ENCODE results near the gene UPF2. TPM values are rescaled to one million over a fixed set of nuclear protein-coding genes. Genes with fewer than 3 reads are reported as not detected.

Gene UPF2
- total RNA-seq, 2 donors from 2014 or later: 10.6 to 26.0 TPM

DNA sequence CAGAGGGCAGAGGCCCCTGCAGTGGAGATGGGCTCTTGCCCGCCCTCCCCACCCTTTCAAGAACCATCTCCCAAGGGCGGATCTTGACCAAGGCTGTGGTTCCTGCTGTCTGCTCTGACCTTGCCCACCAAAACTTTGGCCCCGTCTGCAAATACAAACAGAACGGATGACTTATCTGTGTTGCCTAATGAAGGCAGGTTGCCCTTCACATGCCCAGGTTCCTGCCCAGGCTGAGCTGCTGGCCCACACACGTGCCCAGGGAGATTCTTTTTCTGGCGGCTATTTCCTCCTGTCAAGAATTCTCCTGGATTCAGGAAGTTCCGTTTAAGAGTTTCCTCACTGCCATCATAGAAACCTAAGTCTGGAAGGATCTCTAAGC lies 141.2 kb downstream of the UPF2 start:
- no peaks in the 10 kb centered on the region for H3K27me3 ChIP-seq (replicated peaks; ENCODE audit: insufficient read depth)
- no peaks in the 10 kb centered on the region for H3K36me3 ChIP-seq
- DNase-seq (ENCODE audit: low spot score): no peak

DNA sequence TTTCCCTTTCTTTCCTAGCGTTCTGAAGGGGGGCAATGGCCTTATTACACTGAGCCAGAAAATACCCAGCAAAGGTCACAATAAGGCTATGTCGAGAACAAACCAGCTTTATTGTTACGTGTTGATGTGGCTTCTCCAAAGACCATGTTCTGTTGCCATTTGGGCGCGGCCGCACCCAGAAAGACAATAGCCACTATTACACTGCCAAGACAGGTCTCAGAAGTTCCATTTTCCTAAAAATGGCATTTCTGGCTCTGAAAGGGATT lies 141.6 kb downstream of the UPF2 start:
- no peak for ATAC-seq (ENCODE audit: insufficient number of reproducible peaks, low FRiP score, low read depth)

More for the DNA sequence above, 141.2 kb downstream of the UPF2 start:
- Histone ChIP-seq H3K4me3 (no peak overlapping the region), H3K9me3 (no peaks in the 10 kb centered on the region), H3K4me1 (ENCODE audit: control insufficient read depth in 1 of 2, low read depth in 2 of 2) (no peaks in the 10 kb centered on the region), H3K27ac (no peak overlapping the region)
- TF ChIP-seq, protein P1, sequence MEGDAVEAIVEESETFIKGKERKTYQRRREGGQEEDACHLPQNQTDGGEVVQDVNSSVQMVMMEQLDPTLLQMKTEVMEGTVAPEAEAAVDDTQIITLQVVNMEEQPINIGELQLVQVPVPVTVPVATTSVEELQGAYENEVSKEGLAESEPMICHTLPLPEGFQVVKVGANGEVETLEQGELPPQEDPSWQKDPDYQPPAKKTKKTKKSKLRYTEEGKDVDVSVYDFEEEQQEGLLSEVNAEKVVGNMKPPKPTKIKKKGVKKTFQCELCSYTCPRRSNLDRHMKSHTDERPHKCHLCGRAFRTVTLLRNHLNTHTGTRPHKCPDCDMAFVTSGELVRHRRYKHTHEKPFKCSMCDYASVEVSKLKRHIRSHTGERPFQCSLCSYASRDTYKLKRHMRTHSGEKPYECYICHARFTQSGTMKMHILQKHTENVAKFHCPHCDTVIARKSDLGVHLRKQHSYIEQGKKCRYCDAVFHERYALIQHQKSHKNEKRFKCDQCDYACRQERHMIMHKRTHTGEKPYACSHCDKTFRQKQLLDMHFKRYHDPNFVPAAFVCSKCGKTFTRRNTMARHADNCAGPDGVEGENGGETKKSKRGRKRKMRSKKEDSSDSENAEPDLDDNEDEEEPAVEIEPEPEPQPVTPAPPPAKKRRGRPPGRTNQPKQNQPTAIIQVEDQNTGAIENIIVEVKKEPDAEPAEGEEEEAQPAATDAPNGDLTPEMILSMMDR (IDR thresholded peaks at IDR 0.05): no peak
- ATAC-seq (ENCODE audit: insufficient number of reproducible peaks, low FRiP score, low read depth): no peak

DNA sequence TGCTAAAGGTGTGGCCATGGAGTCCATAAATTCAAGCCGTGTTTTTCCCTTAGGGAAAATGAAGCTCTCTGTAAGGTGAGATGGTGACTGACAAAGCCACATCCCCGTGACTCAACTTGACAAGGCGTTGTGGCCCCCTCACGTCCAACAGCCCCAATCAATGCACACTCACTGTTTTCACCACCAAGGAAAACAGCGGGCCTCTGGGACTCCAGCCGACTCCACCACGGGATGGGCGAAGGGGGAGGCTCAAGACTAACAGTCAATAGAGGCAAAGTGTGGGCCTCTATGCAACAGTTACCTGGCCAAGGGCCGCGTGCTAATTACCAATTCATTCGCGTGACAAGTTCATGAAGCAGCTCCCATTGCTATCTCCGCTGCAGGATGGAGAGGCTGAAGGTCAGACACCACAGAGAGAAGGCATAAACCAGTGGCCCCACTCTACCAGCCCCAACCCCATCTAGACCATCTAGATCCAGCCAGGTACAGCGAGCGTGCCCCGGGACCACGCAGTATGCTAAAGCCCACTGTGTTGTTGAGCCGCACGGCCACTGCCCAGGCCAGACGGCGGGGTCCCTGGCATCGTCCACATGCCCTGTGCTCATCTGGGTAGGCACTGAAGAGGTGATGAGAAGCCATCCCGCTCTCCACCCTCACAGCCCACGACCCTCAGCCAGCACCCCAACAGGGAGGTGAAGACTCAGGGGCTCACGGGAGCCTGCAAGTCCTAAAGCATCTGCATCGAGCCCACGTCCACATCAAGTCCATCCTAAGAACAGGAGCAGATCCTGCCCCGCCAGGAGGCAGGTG lies 143.3 kb downstream of the UPF2 start:
- no peak for ATAC-seq (ENCODE audit: insufficient number of reproducible peaks, low FRiP score, low read depth)
- no peak overlapping the region for H3K27ac ChIP-seq
- no peak for DNase-seq (ENCODE audit: low spot score)

More for the DNA sequence above, 141.6 kb downstream of the UPF2 start:
- Histone ChIP-seq H3K27me3 (replicated peaks; ENCODE audit: insufficient read depth) (no peaks in the 10 kb centered on the region), H3K36me3 (no peaks in the 10 kb centered on the region), H3K4me1 (ENCODE audit: control insufficient read depth in 1 of 2, low read depth in 2 of 2) (no peaks in the 10 kb centered on the region), H3K9me3 (no peaks in the 10 kb centered on the region), H3K4me3 (no peak overlapping the region), H3K27ac (no peak overlapping the region)
- no peak for DNase-seq (ENCODE audit: low spot score)
- TF ChIP-seq, protein P1 (IDR thresholded peaks at IDR 0.05): no peak

DNA sequence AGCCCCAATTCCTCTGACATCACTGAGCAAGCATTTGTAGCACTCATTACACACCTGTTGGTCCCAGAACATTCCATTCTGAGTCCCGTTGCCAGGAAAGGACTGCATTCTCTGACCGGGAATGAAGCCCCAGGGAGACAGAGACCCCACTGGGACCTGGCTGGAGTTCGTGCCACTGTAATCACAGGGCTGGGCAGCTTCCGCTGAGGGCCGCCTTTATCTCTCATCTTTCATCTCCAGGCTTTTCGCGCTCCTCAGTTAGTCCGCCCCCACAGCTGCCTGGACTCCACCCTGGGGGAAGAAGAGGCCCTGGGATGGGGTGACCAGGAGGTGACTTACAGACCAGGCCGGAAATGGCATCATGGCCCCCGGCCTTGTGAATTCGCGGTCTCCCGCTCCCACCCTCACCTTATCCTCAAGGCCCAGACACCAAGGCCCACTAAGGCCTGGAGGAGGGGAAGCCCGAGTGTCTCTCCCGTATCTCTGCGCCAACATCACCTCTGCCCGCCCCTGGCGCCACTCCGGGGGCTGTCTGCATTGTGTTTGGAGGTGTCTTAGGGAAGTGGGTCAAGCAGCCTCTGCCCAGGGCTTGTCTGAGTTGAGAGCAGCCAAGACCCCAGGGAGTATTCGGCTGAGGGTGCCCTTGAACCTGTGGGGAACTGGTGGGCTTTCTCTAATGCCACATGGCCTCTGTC lies 144.1 kb downstream of the UPF2 start:
- DNase-seq (ENCODE audit: low spot score): no peak
- Histone ChIP-seq H3K4me1 (ENCODE audit: control insufficient read depth in 1 of 2, low read depth in 2 of 2) (no peaks in the 10 kb centered on the region), H3K4me3 (no peak overlapping the region), H3K27ac (no peak overlapping the region), H3K27me3 (replicated peaks; ENCODE audit: insufficient read depth) (no peaks in the 10 kb centered on the region), H3K36me3 (no peaks in the 10 kb centered on the region), H3K9me3 (no peaks in the 10 kb centered on the region)
- TF ChIP-seq, protein P1 (IDR thresholded peaks at IDR 0.05): no peak
- no peak for ATAC-seq (ENCODE audit: insufficient number of reproducible peaks, low FRiP score, low read depth)

More for the DNA sequence above, 143.3 kb downstream of the UPF2 start:
- Histone ChIP-seq H3K27me3 (replicated peaks; ENCODE audit: insufficient read depth) (no peaks in the 10 kb centered on the region), H3K4me1 (ENCODE audit: control insufficient read depth in 1 of 2, low read depth in 2 of 2) (no peaks in the 10 kb centered on the region), H3K4me3 (no peak overlapping the region), H3K9me3 (no peaks in the 10 kb centered on the region), H3K36me3 (no peaks in the 10 kb centered on the region)
- TF ChIP-seq, protein P1 (IDR thresholded peaks at IDR 0.05): no peak

DNA sequence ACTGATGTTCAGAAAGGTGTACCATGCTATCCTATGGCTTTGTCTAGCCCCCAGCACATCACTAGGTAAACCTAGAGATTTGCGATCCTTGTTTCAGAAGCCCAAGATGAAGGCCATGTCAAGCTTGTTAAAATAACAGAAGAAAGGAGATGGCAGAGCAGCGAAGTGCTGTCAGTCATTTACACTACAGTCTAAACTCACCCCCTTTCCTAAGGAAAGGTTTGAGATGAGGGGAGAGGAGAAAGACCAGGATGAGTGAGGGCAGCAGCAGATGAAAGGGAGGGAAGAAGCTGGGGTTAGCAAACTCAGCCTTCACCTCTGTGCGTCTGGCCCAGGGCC lies 144.6 kb downstream of the UPF2 start:
- no peak for DNase-seq (ENCODE audit: low spot score)
- Histone ChIP-seq H3K4me1 (ENCODE audit: control insufficient read depth in 1 of 2, low read depth in 2 of 2) (no peaks in the 10 kb centered on the region), H3K9me3 (no peaks in the 10 kb centered on the region), H3K27ac (no peak overlapping the region), H3K36me3 (no peaks in the 10 kb centered on the region), H3K4me3 (no peak overlapping the region), H3K27me3 (replicated peaks; ENCODE audit: insufficient read depth) (no peaks in the 10 kb centered on the region)
- no peak for ATAC-seq (ENCODE audit: insufficient number of reproducible peaks, low FRiP score, low read depth)
- TF ChIP-seq, protein P1 (IDR thresholded peaks at IDR 0.05): no peak

Measured in thoracic aorta (tissue), 2 donors.